Natural killer cell (primary cell): ENCODE data around the gene ABHD5. TPM values are rescaled to one million over a fixed set of nuclear protein-coding genes. Genes with fewer than 3 reads are reported as not detected.

Experiments used
- ATAC-seq, 3 donors: fragments of 150-1000 bp in 2 of 3; fragments of 200-7000 bp in 1 of 3; cut with Tn5 transposase; 1 replicate in 1 of 3; 2 replicates in 2 of 3; pipeline ENCODE4 v1.10.0; 2021; ENCODE audit warnings: mild to moderate bottlenecking in 2 of 3, moderate library complexity in 2 of 3
- DNase-seq, 2 donors: peaks; one replicate each; pipeline versions ENCODE4 v3.0.0 to v3.0.0-alpha.2; 2013 to 2021; ENCODE audit warnings: mixed read lengths in 1 of 2
- H3K27ac ChIP-seq: one replicate; pipeline ENCODE4 v1.5.1; 2013; ENCODE audit warnings: mild to moderate bottlenecking, low read length
- H3K27me3 ChIP-seq: one replicate; pipeline ENCODE4 v1.6.1; 2013; ENCODE audit warnings: low read length; ENCODE audit not compliant: control insufficient read depth, insufficient read depth
- H3K36me3 ChIP-seq: one replicate; pipeline ENCODE4 v1.6.1; 2013; ENCODE audit warnings: low read length; ENCODE audit not compliant: control insufficient read depth, insufficient read depth
- H3K4me1 ChIP-seq: one replicate; pipeline ENCODE4 v1.6.1; 2013; ENCODE audit warnings: low read length; ENCODE audit not compliant: control insufficient read depth, insufficient read depth
- H3K4me3 ChIP-seq: one replicate; pipeline ENCODE4 v1.5.1; 2013; ENCODE audit warnings: low read length
- H3K9me3 ChIP-seq: one replicate; pipeline ENCODE4 v1.6.1; 2013; ENCODE audit warnings: low read length; ENCODE audit not compliant: control insufficient read depth, insufficient read depth
- H3K27ac Mint-ChIP-seq, 2 donors: one replicate each; pipeline ENCODE4 v1.8.0; 2022; ENCODE audit warnings: mild to moderate bottlenecking in 2 of 2, mixed read lengths in 2 of 2, moderate library complexity in 1 of 2
- H3K27me3 Mint-ChIP-seq, 2 donors: one replicate each; pipeline ENCODE4 v1.8.0; 2022; ENCODE audit warnings: low read depth in 2 of 2, mixed read lengths in 2 of 2
- H3K36me3 Mint-ChIP-seq: one replicate; pipeline ENCODE4 v1.8.0; 2022; ENCODE audit warnings: mixed read lengths
- H3K4me1 Mint-ChIP-seq, 2 donors: one replicate each; pipeline ENCODE4 v1.8.0; 2022; ENCODE audit warnings: mixed read lengths in 2 of 2
- H3K4me3 Mint-ChIP-seq: one replicate; pipeline ENCODE4 v1.8.0; 2022; ENCODE audit warnings: mild to moderate bottlenecking, moderate library complexity, mixed read lengths
- H3K9me3 Mint-ChIP-seq, 2 donors: one replicate each; pipeline ENCODE4 v1.8.0; 2022; ENCODE audit warnings: mixed read lengths in 2 of 2
- CTCF ChIP-seq: fragments of 200-600 bp; IDR thresholded peaks from one replicate; pipeline ENCODE4 v1.8.0; 2022; ENCODE audit warnings: antibody characterized with exemption
- WGBS: methylation state at CpG from one replicate; pipeline ENCODE4 v1.1.7; 2013; ENCODE audit warnings: missing lambda C conversion rate; ENCODE audit not compliant: insufficient coverage; 5-methylcytosine and 5-hydroxymethylcytosine counted together
- intact Hi-C: fragments of 100-400 bp; cut with micrococcal nuclease; formaldehyde crosslinking; loops from one replicate; pipeline ENCODE4 v1.14.2; 2022
- total RNA-seq, 4 donors: library from RNA; stranded (reverse); fragments of 120-200 nt in 1 of 4; gene quantifications; one replicate each; pipeline versions ENCODE4 v1.2.3 to v1.2.4, GENCODE V29; 2013 to 2022

Gene ABHD5
- total RNA-seq, 3 donors from 2014 or later (not counting 1 experiment from before 2014, with no cell fraction given), result 14.1 to 58.6 (median 16.6) TPM

DNA sequence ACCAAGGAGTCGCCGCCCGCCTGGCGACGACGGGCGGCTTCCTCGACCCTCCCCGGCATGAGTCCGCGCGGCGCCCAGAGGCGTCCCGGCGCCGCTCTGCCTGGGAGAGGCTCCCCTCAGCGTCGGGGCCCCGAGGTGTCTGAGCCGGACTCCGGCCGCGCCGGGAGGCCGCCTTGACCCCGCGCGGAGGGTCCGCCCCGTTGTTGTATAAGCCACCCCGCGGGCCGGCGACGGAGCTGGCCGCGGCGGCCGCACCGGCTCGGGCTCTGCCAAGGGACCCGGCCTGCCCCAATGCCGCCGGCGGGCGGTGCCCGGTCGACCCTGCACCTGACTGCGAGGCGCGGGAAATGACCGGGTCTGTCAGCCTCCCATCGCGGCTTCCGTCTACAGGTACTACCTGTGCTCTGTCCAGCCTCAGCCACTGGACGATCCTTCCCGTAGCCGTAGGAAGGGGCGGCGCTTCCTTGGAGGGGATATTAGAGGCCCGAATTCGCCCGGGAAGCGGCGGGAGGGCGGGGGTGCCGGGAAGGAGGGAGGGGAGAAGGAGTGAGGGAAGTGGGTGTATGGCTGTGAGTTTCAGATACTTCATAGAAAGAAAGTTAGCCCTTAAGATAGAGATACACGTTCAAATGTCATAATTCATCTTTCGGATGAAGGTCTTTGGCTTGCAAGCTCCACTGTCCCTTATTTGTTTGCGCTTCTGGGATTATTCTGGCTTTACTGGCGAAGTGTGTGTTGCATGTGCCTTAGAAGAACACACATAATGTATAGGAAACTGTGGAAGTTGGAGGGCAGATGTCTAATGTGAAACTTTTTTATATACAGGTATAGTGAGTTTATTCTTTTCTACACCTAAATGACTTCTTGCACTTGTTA is 620 bp downstream of the ABHD5 start:
- TF ChIP-seq CTCF, result peak; percentile 6
- DNase-seq, result peak in 1 of 2 donors; percentile 56
- Histone ChIP-seq H3K4me3 (peak overlapping the region; percentile 59), H3K4me1 (peaks cover 9% of the 10 kb centered on the region), H3K27ac (peak overlapping the region; percentile 60), H3K27me3 (no peaks in the 10 kb centered on the region), H3K9me3 (no peaks in the 10 kb centered on the region), H3K36me3 (no peaks in the 10 kb centered on the region)
- Mint-ChIP-seq H3K27ac (peak overlapping the region; percentile 88 to 97), H3K4me1 (peaks cover 27 to 41% of the 10 kb centered on the region in 2 donors), H3K4me3 (peak overlapping the region; percentile 91), H3K27me3 (no peaks in the 10 kb centered on the region), H3K36me3 (no peaks in the 10 kb centered on the region), H3K9me3 (no peaks in the 10 kb centered on the region)
- under 1% methylated on average over 72 of the region's 72 CpGs for WGBS
- intact Hi-C loops, result no loop called here
- peak; percentile 8 to 24 (median 14) for ATAC-seq

- no peak for TF ChIP-seq CTCF
- no peaks in the 10 kb centered on the region for H3K27me3 ChIP-seq
- H3K4me3 ChIP-seq, result no peak overlapping the region
- intact Hi-C loops, result no loop called here
- DNase-seq (peak in 1 of 2 donors; percentile 13), ATAC-seq (no peak)
- no peak overlapping the region for H3K27ac ChIP-seq
- Mint-ChIP-seq H3K27ac (peak overlapping the region; percentile 88 to 97), H3K4me3 (peak overlapping the region; percentile 91), H3K27me3 (no peaks in the 10 kb centered on the region), H3K4me1 (peaks cover 28 to 42% of the 10 kb centered on the region in 2 donors), H3K9me3 (no peaks in the 10 kb centered on the region), H3K36me3 (no peaks in the 10 kb centered on the region)
- peaks cover 9% of the 10 kb centered on the region for H3K4me1 ChIP-seq
- no peaks in the 10 kb centered on the region for H3K9me3 ChIP-seq
- H3K36me3 ChIP-seq, result no peaks in the 10 kb centered on the region
- 77% methylated on average over 8 of the region's 8 CpGs for WGBS
These were observed 1.5 kb downstream of the ABHD5 start for GRCh38 chr3:43692085-43692855.

- H3K36me3 ChIP-seq, result no peaks in the 10 kb centered on the region
- no peaks in the 10 kb centered on the region for H3K9me3 ChIP-seq
- TF ChIP-seq CTCF, result no peak
- Mint-ChIP-seq H3K9me3 (no peaks in the 10 kb centered on the region), H3K36me3 (no peaks in the 10 kb centered on the region), H3K27ac (peak overlapping the region in 1 of 2 donors; percentile 30), H3K27me3 (no peaks in the 10 kb centered on the region), H3K4me1 (peaks cover 28 to 42% of the 10 kb centered on the region in 2 donors), H3K4me3 (peak overlapping the region; percentile 55)
- DNase-seq (no peak), ATAC-seq (no peak)
- intact Hi-C loops, result no loop called here
- WGBS, result 100% methylated on average over 1 of the region's 2 CpGs
- no peaks in the 10 kb centered on the region for H3K27me3 ChIP-seq
- peaks cover 9% of the 10 kb centered on the region for H3K4me1 ChIP-seq
- no peak overlapping the region for H3K4me3 ChIP-seq
- no peak overlapping the region for H3K27ac ChIP-seq
These were observed 2.2 kb downstream of the ABHD5 start for GRCh38 chr3:43692971-43693370.
